Endothelial cell of umbilical vein (primary cell): ENCODE data around the gene ZNF260. TPM values are rescaled to one million over a fixed set of nuclear protein-coding genes. Genes with fewer than 3 reads are reported as not detected.

ENCODE experiments used
- Bru-seq: library from RNA; stranded (reverse); fragments of 400-500 nt; gene quantifications from one replicate; lab custom pipeline; 2021; lab: Mats Ljungman, UMichigan
- BruChase-seq, 2 experiments: library from RNA; stranded (reverse); fragments of 400-500 nt; gene quantifications; one replicate each; lab custom pipeline; 2021; lab: Mats Ljungman, UMichigan
- BruUV-seq: library from RNA; stranded (reverse); fragments of 400-500 nt; replicated peaks from 2 replicates; lab custom pipeline; 2021; lab: Mats Ljungman, UMichigan
- CTCF ChIA-PET: fragments of 300-600, 350-600 bp; sonication (Branson Sonifier 250); formaldehyde crosslinking; loops from one replicate; lab custom pipeline; 2021; ENCODE audit warnings: antibody characterized with exemption, inconsistent platforms; lab: Charles Lee
- POLR2A ChIA-PET: fragments of 300-600, 350-600 bp; sonication (Branson Sonifier 250); formaldehyde crosslinking; loops from one replicate; lab custom pipeline; 2021; ENCODE audit warnings: antibody characterized with exemption, inconsistent platforms; lab: Charles Lee
- DNase-seq: peaks from one replicate; pipeline ENCODE4 v3.0.0-alpha.2; 2011; ENCODE audit warnings: low read depth, low spot score
- FAIRE-seq: peaks from 2 replicates; lab custom pipeline; 2011; peaks lifted over from hg19 to GRCh38; lab: Jason Lieb, UNC
- H2AFZ ChIP-seq: 2 replicates; pipeline ENCODE4 v1.6.0; 2012; ENCODE audit warnings: low read depth, low read length, control low read depth, inconsistent platforms
- H3K27ac ChIP-seq: 2 replicates; pipeline ENCODE4 v1.5.1; 2011; ENCODE audit warnings: low read depth, mild to moderate bottlenecking, control low read depth, low read length, moderate library complexity; ENCODE audit not compliant: insufficient read depth
- H3K27me3 ChIP-seq, 2 experiments: 2 replicates each; pipeline versions ENCODE4 v1.6.0 to v1.6.1; 2011; ENCODE audit warnings: low read length in 2 of 2, mixed read lengths in 1 of 2; ENCODE audit not compliant: control insufficient read depth in 2 of 2, insufficient read depth in 2 of 2
- H3K36me3 ChIP-seq, 2 experiments: 2 replicates in 1 of 2; 3 replicates in 1 of 2; pipeline ENCODE4 v1.5.1; 2011; ENCODE audit warnings: low read length in 2 of 2, mild to moderate bottlenecking in 1 of 2, moderate library complexity in 1 of 2; ENCODE audit not compliant: control insufficient read depth in 2 of 2, insufficient read depth in 2 of 2; ENCODE audit errors: extremely low read depth in 1 of 2
- H3K4me1 ChIP-seq: 3 replicates; pipeline ENCODE4 v1.5.1; 2011; ENCODE audit warnings: mild to moderate bottlenecking, low read length; ENCODE audit not compliant: control insufficient read depth, insufficient read depth; ENCODE audit errors: extremely low read depth
- H3K4me2 ChIP-seq: 2 replicates; pipeline ENCODE4 v1.6.1; 2011; ENCODE audit warnings: low read length, control low read depth, mixed read lengths; ENCODE audit not compliant: insufficient read depth
- H3K4me3 ChIP-seq, 3 experiments: fragments of 200-600 bp in 1 of 3; sonication (generic), shearing (Covaris generic) in 1 of 3; replicated peaks in 1 of 3; 2 replicates each; pipeline ENCODE4 v1.5.1; 2011 to 2016; ENCODE audit warnings: control low read depth in 3 of 3, low read length in 3 of 3, mild to moderate bottlenecking in 2 of 3, inconsistent platforms in 1 of 3, low read depth in 1 of 3, moderate library complexity in 1 of 3; ENCODE audit not compliant: insufficient read depth in 1 of 3
- H3K79me2 ChIP-seq: 2 replicates; pipeline ENCODE4 v1.6.0; 2012; ENCODE audit warnings: low read length, inconsistent platforms; ENCODE audit not compliant: control insufficient read depth, insufficient read depth
- H3K9ac ChIP-seq: replicated peaks from 2 replicates; pipeline ENCODE3; 2011; ENCODE audit warnings: low read length, control low read depth; ENCODE audit not compliant: insufficient read depth; ENCODE audit errors: extremely low read depth
- H3K9me1 ChIP-seq: replicated peaks from 3 replicates; pipeline ENCODE4 v1.6.0; 2011; ENCODE audit warnings: mild to moderate bottlenecking, low read length; ENCODE audit not compliant: control insufficient read depth, insufficient read depth; ENCODE audit errors: extremely low read depth
- H3K9me3 ChIP-seq: replicated peaks from 2 replicates; pipeline ENCODE4 v1.5.1; 2012; ENCODE audit warnings: low read length, inconsistent platforms; ENCODE audit not compliant: control insufficient read depth, insufficient read depth
- H4K20me1 ChIP-seq: replicated peaks from 2 replicates; pipeline ENCODE3; 2011; ENCODE audit warnings: mild to moderate bottlenecking, low read length; ENCODE audit not compliant: control insufficient read depth, insufficient read depth; ENCODE audit errors: extremely low read depth
- POLR2A ChIP-seq: IDR thresholded peaks from 2 replicates; pipeline ENCODE4 v1.6.1; 2012; ENCODE audit warnings: low read depth, mild to moderate bottlenecking, control low read depth, low read length
- POLR2AphosphoS5 ChIP-seq: IDR thresholded peaks from 2 replicates; pipeline ENCODE4 v1.6.1; 2012; ENCODE audit warnings: low read depth, mild to moderate bottlenecking, control low read depth, low read length, moderate library complexity; ENCODE audit not compliant: insufficient read depth
- dilution Hi-C: fragments of 300-500 bp; cut with MboI; formaldehyde crosslinking; loops from one replicate; pipeline ENCODE4 v1.15.0; 2019; ENCODE audit warnings: low sequenced_read_pairs; ENCODE audit not compliant: extremely low pct_ligation_motif_present
- intact Hi-C: fragments of 100-400 bp; cut with micrococcal nuclease; formaldehyde crosslinking; loops from one replicate; pipeline ENCODE4 v1.10.0; 2022
- long read RNA-seq: library from polyadenylated mRNA; stranded (forward); transcript quantifications from one replicate; pipeline ENCODE4 v2.0.0, GENCODE V29; 2021
- polyA minus RNA-seq, 3 experiments: library from RNA; depleted of rRNA, polyadenylated mRNA; stranded (reverse); fragments of >200 nt; gene quantifications; 1 replicate in 1 of 3; 2 replicates in 2 of 3; pipeline ENCODE4 v1.2.3, GENCODE V29; 2011
- polyA plus RNA-seq, 4 experiments: library from polyadenylated mRNA; depleted of rRNA in 3 of 4; stranded (reverse) in 3 of 4; unstranded in 1 of 4; fragments of >200 nt; gene quantifications; 2 replicates each; pipeline versions ENCODE4 v1.2.1 to v1.2.3, GENCODE V29; 2011 to 2012; ENCODE audit warnings: missing spikeins in 1 of 4
- total RNA-seq: library from RNA; stranded (reverse); gene quantifications from 2 replicates; pipeline ENCODE4 v1.2.3, GENCODE V29; 2021
- TF ChIP-seq, protein P1 (sequence below), 2 donors: IDR thresholded peaks; 1 replicate in 1 of 2; 2 replicates in 1 of 2; pipeline ENCODE4 v1.5.1; 2011; ENCODE audit warnings: low read length in 2 of 2, mild to moderate bottlenecking in 2 of 2, moderate library complexity in 2 of 2, control low read depth in 1 of 2, inconsistent platforms in 1 of 2, low read depth in 1 of 2; ENCODE audit not compliant: insufficient read depth in 1 of 2; ENCODE audit errors: extremely low read depth in 1 of 2

The ZNF260 gene
- total RNA-seq, result 10.5 and 13.9 TPM in 2 replicates
- 2.4 and 2.7 TPM in 2 replicates for polyA plus RNA-seq
- 4.3 TPM in 2 replicates for polyA plus RNA-seq (2011; cell fraction: cytosol; rRNA removed)
- 5.4 and 7.0 TPM in 2 replicates for polyA plus RNA-seq (2011; cell fraction: nucleus; rRNA removed)
- polyA plus RNA-seq (2012), result 8.4 and 12.5 TPM in 2 replicates
- polyA minus RNA-seq, result 13.0 and 15.5 TPM in 2 replicates
- 16.2 TPM for polyA minus RNA-seq (2011; cell fraction: cytosol; rRNA and poly(A)+ RNA removed)
- 11.3 and 14.3 TPM in 2 replicates for polyA minus RNA-seq (2011; cell fraction: nucleus; rRNA and poly(A)+ RNA removed)
- percentile 82 among the genes with signal in this experiment for Bru-seq, nascent RNA
- percentile 87 among the genes with signal in this experiment for BruChase-seq, experiment 1, labeled RNA remaining after a 6-hour chase
- percentile 92 among the genes with signal in this experiment for BruChase-seq, experiment 2, labeled RNA remaining after a 2-hour chase
- long read RNA-seq, full-length matches to known transcripts, result 17 of 29 reads
- long read RNA-seq, partial matches to known transcripts, result 0 of 29 reads
- long read RNA-seq, other reads (novel, unspliced or antisense), result 12 of 29 reads

DNA sequence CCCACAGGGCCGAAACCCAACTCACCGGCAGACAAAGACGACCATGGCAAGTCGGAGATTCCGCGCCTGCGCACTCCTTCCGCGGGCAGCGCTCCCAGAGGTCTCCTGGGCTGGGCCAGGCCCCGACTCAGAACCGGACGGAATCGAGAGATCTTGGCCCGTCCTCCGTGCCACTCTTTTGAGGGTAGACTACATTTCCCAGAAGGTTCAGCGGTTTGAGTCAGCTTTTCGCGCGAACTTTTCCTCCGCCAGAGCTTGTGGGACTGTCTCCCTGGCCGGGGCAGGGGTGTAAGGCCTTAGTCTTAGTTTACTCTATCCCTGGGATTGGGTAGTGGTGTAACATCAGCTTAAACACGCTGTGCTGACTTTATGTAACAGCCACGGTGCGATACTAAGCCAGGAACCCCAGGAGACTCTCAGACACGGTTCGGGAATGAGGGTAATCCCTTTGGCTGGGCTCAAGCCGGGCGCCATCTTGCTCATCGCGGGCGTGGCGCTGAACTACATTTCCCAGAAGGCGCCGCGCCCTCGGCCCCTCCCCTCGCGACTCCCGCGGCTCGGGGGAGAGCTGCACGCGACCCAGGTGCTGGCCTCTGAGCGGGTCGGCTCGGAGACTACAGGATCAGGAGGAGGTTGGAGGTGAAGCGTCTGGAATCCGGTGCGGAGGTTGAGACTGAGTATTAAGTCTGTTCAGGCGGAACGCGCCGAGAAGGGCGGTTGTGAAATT is at the start of gene ZNF260:
Gene ZNF260 (minus strand): TSS at position 78 of the 727 bp plus-strand sequence. CDS start 13,033 bp downstream, outside the sequence.
- Histone ChIP-seq H3K9me3 (no peaks in the 10 kb centered on the region), H4K20me1 (no peaks in the 10 kb centered on the region), H3K4me3 (peak within 1 kb of the TSS; percentile 40 to 91 (median 50)), H2AFZ (peak within 1 kb of the TSS; percentile 61), H3K36me3 (peaks cover 0 to 3% of the 10 kb centered on the region in 2 experiments), H3K79me2 (peaks cover 18% of the 10 kb centered on the region), H3K4me1 (peaks cover 9% of the 10 kb centered on the region), H3K27ac (peak within 1 kb of the TSS; percentile 65), H3K4me2 (peak within 1 kb of the TSS; percentile 73), H3K9me1 (no peaks in the 10 kb centered on the region), H3K9ac (peak within 1 kb of the TSS; percentile 76), H3K27me3 (no peaks in the 10 kb centered on the region)
- peak; percentile 100 for FAIRE-seq
- DNase-seq, result peak; percentile 98
- TF ChIP-seq POLR2A, result peak; percentile 86
- TF ChIP-seq, protein P1, sequence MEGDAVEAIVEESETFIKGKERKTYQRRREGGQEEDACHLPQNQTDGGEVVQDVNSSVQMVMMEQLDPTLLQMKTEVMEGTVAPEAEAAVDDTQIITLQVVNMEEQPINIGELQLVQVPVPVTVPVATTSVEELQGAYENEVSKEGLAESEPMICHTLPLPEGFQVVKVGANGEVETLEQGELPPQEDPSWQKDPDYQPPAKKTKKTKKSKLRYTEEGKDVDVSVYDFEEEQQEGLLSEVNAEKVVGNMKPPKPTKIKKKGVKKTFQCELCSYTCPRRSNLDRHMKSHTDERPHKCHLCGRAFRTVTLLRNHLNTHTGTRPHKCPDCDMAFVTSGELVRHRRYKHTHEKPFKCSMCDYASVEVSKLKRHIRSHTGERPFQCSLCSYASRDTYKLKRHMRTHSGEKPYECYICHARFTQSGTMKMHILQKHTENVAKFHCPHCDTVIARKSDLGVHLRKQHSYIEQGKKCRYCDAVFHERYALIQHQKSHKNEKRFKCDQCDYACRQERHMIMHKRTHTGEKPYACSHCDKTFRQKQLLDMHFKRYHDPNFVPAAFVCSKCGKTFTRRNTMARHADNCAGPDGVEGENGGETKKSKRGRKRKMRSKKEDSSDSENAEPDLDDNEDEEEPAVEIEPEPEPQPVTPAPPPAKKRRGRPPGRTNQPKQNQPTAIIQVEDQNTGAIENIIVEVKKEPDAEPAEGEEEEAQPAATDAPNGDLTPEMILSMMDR (IDR thresholded peaks at IDR 0.05; ENCODE audit: extremely low read depth in 1 of 2, insufficient read depth in 1 of 2, low read depth in 1 of 2, low read length in 2 of 2), result no peak
- peak; percentile 77 for TF ChIP-seq POLR2AphosphoS5
- TSS peak; percentile 46 for BruUV-seq
- dilution Hi-C loops, result no loop called here
- CTCF ChIA-PET, result interaction anchor here (0.7 to 1.3 kb wide), 3 partner anchors 45 to 806 kb away, joined by 3 to 5 read pairs (median 3); partner anchors contain the start of gene ZNF529
- POLR2A ChIA-PET, result interaction anchor here (0.6 to 0.8 kb wide), 4 partner anchors 42 to 789 kb away, joined by 3 to 7 read pairs (median 4); partner anchors contain the start of genes ZNF146 and ZNF565
- intact Hi-C loops, result loop anchor here (1.0 to 10.0 kb wide), 8 partner anchors 39 to 546 kb away; partner anchors contain the start of genes ZNF146, ZNF345, ZNF420 and ZNF461
